Mesodermal cell (in vitro differentiated cells): ENCODE data around the gene HOXB6.
A peak's percentile ranks its signal among the peaks of the same experiment; 100 is the strongest.

Source experiments
- H3K27ac ChIP-seq: 2 replicates; pipeline ENCODE4 v1.7.0; 2013; ENCODE audit warnings: mild to moderate bottlenecking, low read depth, low read length, moderate library complexity; ENCODE audit not compliant: severe bottlenecking
- H3K36me3 ChIP-seq: 2 replicates; pipeline ENCODE4 v1.7.1; 2013; ENCODE audit warnings: mild to moderate bottlenecking, low read length, moderate library complexity; ENCODE audit not compliant: control insufficient read depth, insufficient read depth
- H3K4me1 ChIP-seq: one replicate; pipeline ENCODE4 v1.7.1; 2013; ENCODE audit warnings: mild to moderate bottlenecking, low read length; ENCODE audit not compliant: insufficient read depth, control insufficient read depth, poor library complexity, severe bottlenecking
- H3K4me3 ChIP-seq: 2 replicates; pipeline ENCODE4 v1.7.0; 2013; ENCODE audit warnings: low read length, control low read depth, mild to moderate bottlenecking; ENCODE audit not compliant: insufficient read depth, poor library complexity, severe bottlenecking; ENCODE audit errors: extremely low read depth
- H3K9me3 ChIP-seq: 2 replicates; pipeline ENCODE4 v1.7.1; 2013; ENCODE audit warnings: mild to moderate bottlenecking, low read length, moderate library complexity; ENCODE audit not compliant: control insufficient read depth
- WGBS, 2 experiments: methylation state at CpG; one replicate each; pipeline ENCODE4 v1.1.5; 2013; ENCODE audit warnings: missing lambda C conversion rate in 2 of 2; ENCODE audit not compliant: insufficient coverage in 2 of 2; 5-methylcytosine and 5-hydroxymethylcytosine counted together

HOXB6 gene

GRCh38 chr17:48633266-48633677, 28.5 kb upstream of the HOXB6 start:
- Histone ChIP-seq H3K4me1 (peaks cover 22% of the 10 kb centered on the region), H3K36me3 (peaks cover 5% of the 10 kb centered on the region), H3K27ac (no peak overlapping the region), H3K4me3 (no peak overlapping the region), H3K9me3 (no peaks in the 10 kb centered on the region)
- 3 to 8% methylated on average over 18 to 22 of the region's 35 CpGs for WGBS, 2 experiments

DNA sequence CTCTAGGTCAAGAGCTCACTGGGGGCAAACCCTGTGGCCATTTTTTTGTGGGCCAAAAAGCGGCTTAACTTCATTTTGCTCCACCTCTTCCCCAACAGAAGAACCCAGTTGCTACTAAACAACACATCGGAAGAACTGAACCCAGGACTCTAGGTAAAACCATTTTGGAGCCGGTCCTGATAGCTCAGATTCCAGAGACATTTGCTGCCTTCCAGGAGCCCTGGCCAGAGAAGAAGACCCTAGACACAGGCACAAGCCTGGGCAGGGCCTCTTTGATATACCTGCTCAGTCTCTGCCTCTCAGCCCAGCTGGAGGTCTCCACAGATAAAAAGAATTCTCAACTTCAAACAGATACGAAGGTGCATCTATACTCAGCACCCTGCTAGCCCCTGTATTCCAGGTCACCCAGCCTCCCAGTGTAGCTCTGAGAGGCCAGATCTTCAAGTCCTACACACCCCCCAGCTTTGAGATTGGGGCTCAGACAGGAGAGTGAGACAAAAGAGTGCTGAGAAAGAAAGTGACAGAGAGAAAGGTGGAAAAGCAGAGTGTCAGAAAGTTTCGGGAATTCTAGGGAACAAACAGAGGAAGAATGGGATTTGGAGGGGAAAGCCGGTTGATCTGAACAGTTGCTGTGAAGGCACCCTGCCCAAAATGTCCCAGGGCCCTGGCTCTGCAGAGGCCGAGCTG, 27.9 kb upstream of the HOXB6 start:
- WGBS, 2 experiments, result 15 to 17% methylated on average over 5 to 7 of the region's 7 CpGs
- H3K36me3 ChIP-seq, result peaks cover 5% of the 10 kb centered on the region
- no peaks in the 10 kb centered on the region for H3K9me3 ChIP-seq
- no peak overlapping the region for H3K4me3 ChIP-seq
- H3K27ac ChIP-seq, result no peak overlapping the region
- H3K4me1 ChIP-seq, result peaks cover 17% of the 10 kb centered on the region

DNA sequence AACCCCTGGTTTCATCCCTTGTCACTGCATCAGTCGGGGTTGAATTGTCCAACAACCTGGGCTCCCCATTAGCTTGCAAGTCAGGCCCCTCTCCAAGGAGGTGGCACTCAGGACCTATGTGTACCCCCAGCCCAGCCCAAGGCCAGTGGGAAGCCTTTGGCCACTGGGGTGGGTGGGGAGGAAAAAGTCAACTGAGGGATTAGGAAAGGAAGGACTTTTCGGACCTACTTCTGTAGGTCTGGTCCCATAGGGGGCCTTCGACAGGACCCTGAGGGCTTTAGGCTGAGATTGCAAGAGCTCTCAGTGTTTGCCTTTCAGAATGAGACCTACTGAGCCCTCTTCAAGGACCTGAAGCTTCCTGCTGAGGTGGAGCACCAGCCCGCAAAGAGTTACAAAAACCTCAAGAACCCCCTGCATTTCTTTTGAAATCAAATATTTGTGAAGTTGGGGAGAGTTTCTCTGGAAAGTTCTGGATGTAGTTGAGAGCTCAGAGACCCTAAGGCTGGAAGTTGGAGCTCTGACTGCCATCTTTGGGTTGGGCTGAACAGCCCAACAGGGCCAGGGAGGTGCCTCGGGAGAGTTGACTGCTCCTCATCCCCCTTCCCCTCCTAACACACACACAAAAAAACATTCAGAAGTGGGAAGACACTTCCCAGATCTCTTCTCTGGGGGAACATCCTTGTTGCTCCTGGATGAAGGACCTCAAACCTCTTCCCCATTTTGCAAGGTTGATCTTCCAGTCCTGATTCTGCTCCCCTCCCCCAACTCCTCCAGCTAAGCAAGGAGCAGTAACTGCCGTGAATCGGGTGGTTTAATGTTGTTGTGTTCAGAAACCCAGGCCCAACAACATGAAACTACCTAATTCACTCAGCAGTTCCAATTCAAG, 27.1 kb upstream of the HOXB6 start:
- Histone ChIP-seq H3K9me3 (no peaks in the 10 kb centered on the region), H3K4me1 (peaks cover 9% of the 10 kb centered on the region), H3K27ac (no peak overlapping the region), H3K4me3 (no peak overlapping the region), H3K36me3 (peaks cover 5% of the 10 kb centered on the region)
- 10 to 34% methylated on average over 2 to 3 of the region's 7 CpGs for WGBS, 2 experiments

GRCh38 chr17:48630925-48631692, 26.3 kb upstream of the HOXB6 start:
- 10 to 24% methylated on average over 2 to 7 of the region's 15 CpGs for WGBS, 2 experiments
- no peak overlapping the region for H3K4me3 ChIP-seq
- no peak overlapping the region for H3K27ac ChIP-seq
- H3K36me3 ChIP-seq, result peaks cover 5% of the 10 kb centered on the region
- peaks cover 9% of the 10 kb centered on the region for H3K4me1 ChIP-seq
- H3K9me3 ChIP-seq, result no peaks in the 10 kb centered on the region

- 20 to 49% methylated on average over 2 to 9 of the region's 15 CpGs for WGBS, 2 experiments
- Histone ChIP-seq H3K9me3 (no peaks in the 10 kb centered on the region), H3K27ac (no peak overlapping the region)
Observed at GRCh38 chr17:48630009-48630924, 25.5 kb upstream of the HOXB6 start.

GRCh38 chr17:48629411-48629759, 24.6 kb upstream of the HOXB6 start:
- Histone ChIP-seq H3K4me1 (peaks cover 5% of the 10 kb centered on the region), H3K27ac (no peak overlapping the region), H3K4me3 (no peak overlapping the region), H3K36me3 (no peaks in the 10 kb centered on the region), H3K9me3 (no peaks in the 10 kb centered on the region)
- WGBS, 2 experiments, result 4 to 8% methylated on average over 4 of the region's 5 CpGs

More at GRCh38 chr17:48630009-48630924, 25.5 kb upstream of the HOXB6 start:
- Histone ChIP-seq H3K36me3 (peaks cover 2% of the 10 kb centered on the region), H3K4me1 (peaks cover 5% of the 10 kb centered on the region), H3K4me3 (no peak overlapping the region)

GRCh38 chr17:48628649-48629410, 24.0 kb upstream of the HOXB6 start:
- no peaks in the 10 kb centered on the region for H3K9me3 ChIP-seq
- 23 to 28% methylated on average over 2 to 4 of the region's 5 CpGs for WGBS, 2 experiments

DNA sequence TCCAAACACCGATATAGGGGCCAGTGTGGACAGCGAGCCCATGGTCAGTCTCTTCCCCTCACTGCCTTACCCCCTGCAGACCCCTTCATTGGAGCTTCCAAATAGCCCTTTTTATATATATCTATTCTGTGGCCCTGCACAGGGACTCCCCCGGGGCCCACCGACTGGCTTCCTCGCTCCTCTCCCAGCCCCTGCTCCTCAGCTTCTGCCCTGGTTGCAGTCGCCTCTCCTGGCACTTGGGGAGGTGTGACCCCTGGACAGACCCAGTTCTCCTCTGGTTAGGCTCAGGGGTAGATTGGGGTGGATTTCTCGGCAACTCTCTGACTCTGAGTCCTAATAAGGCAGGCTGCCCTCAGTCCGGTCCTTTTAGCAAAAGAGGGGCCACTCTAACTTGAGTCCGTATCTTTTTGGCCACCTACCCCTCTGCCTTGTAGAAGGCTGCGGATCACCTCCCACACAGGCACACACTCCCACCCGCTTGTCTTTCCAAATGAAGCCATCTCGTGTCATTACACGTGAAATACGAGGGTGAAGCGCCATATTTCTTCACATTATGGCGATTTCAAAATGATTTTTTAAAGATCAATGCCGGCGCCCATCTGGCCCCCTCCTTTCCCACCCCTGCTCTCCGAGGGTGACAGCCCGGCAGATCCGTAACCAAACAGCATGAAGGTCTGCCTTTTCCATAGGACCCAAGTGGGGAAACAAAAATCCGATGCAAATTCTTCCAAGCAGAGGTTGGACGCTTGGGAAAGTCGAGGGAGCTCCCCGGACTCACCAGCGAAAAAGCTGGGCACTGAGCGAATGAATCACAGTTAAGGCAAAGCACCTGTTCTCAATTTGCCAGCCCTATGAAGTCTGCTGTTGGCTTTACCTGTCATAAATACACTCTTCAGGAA, 23.1 kb upstream of the HOXB6 start:
- WGBS, 2 experiments, result 13 to 15% methylated on average over 23 to 24 of the region's 27 CpGs
- Histone ChIP-seq H3K36me3 (no peaks in the 10 kb centered on the region), H3K27ac (peak overlapping the region; percentile 16), H3K4me3 (no peak overlapping the region), H3K9me3 (no peaks in the 10 kb centered on the region), H3K4me1 (peaks cover 5% of the 10 kb centered on the region)

More at GRCh38 chr17:48628649-48629410, 24.0 kb upstream of the HOXB6 start:
- no peaks in the 10 kb centered on the region for H3K36me3 ChIP-seq
- no peak overlapping the region for H3K4me3 ChIP-seq
- H3K27ac ChIP-seq, result no peak overlapping the region
- peaks cover 5% of the 10 kb centered on the region for H3K4me1 ChIP-seq

DNA sequence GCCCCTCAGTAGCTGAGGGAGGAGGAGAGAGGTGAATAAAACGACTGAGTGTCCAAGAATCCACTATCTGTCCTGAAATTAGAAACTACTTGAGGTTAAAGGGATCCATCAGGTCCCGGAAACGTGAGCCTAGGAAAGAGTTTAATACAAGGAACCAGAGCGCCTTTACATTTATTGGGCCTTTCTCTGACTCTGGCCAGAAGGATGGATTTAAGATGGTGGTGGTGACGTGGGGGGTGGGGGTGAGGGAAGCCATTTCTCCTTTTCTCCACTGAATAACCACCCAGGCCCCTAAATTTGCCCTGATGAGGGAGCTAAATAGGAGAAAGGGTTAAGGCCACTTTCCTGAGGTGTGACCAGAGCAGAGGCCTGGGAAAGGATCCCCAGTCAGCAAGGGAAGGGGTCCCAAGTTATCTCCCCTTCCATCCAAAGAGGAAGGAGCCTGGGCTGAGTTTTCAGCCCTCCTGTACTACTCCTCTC, 22.4 kb upstream of the HOXB6 start:
- peak overlapping the region; percentile 22 for H3K4me3 ChIP-seq
- no peaks in the 10 kb centered on the region for H3K36me3 ChIP-seq
- no peaks in the 10 kb centered on the region for H3K9me3 ChIP-seq
- peaks cover 5% of the 10 kb centered on the region for H3K4me1 ChIP-seq
- WGBS, 2 experiments, result 9 to 11% methylated on average over 3 to 4 of the region's 5 CpGs
- peak overlapping the region; percentile 51 for H3K27ac ChIP-seq
